SK-N-MC (cell line): ENCODE results near the gene GLRX2.

ENCODE experiments used
- EZH2 ChIP-seq: fragments of 200-600 bp; sonication (generic); IDR thresholded peaks from one replicate; pipeline ENCODE4 v1.6.1; 2017; ENCODE audit warnings: antibody characterized with exemption
- FOXP2 ChIP-seq: optimal IDR thresholded peaks from 2 replicates; pipeline ENCODE3; 2011; ENCODE audit warnings: mild to moderate bottlenecking, moderate library complexity; ENCODE audit not compliant: insufficient read depth; ENCODE audit errors: extremely low read length, control extremely low read depth
- POLR2AphosphoS5 ChIP-seq: IDR thresholded peaks from 2 replicates; pipeline ENCODE4 v1.6.1; 2012; ENCODE audit warnings: mild to moderate bottlenecking, low read depth, low read length, borderline replicate concordance

GRCh38 chr1:193142409-193142808 lies 37.2 kb upstream of the GLRX2 start:
- no peak for TF ChIP-seq EZH2
- TF ChIP-seq POLR2AphosphoS5, result no peak
- TF ChIP-seq FOXP2, result no peak
